GM23338 (cell line): ENCODE data around the gene MFSD8. TPM values are rescaled to one million over a fixed set of nuclear protein-coding genes. Genes with fewer than 3 reads are reported as not detected.

Source experiments
- ATAC-seq: fragments of 200-7000 bp; cut with Tn5 transposase; 3 replicates; pipeline ENCODE4 v1.9.1; 2020
- DNase-seq: peaks from one replicate; pipeline ENCODE4 v3.0.0-alpha.2; 2015; ENCODE audit warnings: low spot score
- H2AFZ ChIP-seq: fragments of 200-600 bp; sonication (generic); 2 replicates; pipeline ENCODE4 v1.8.0; 2016; ENCODE audit warnings: antibody characterized with exemption, mild to moderate bottlenecking, moderate library complexity
- H3F3A ChIP-seq: fragments of 200-600 bp; sonication (generic); replicated peaks from 2 replicates; pipeline ENCODE4 v1.8.0; 2017; ENCODE audit warnings: antibody characterized with exemption, mixed run types, low read depth
- H3K27ac ChIP-seq: fragments of 200-600 bp; sonication (generic); 2 replicates; pipeline ENCODE4 v1.6.1; 2016; ENCODE audit warnings: low read depth
- H3K27me3 ChIP-seq: fragments of 200-600 bp; sonication (generic); 2 replicates; pipeline ENCODE4 v1.8.0; 2016; ENCODE audit warnings: mild to moderate bottlenecking, mixed run types, moderate library complexity; ENCODE audit not compliant: insufficient read depth
- H3K36me3 ChIP-seq: fragments of 200-600 bp; sonication (generic); 2 replicates; pipeline ENCODE4 v1.8.0; 2016; ENCODE audit warnings: mild to moderate bottlenecking; ENCODE audit not compliant: insufficient read depth
- H3K4me1 ChIP-seq: fragments of 200-600 bp; sonication (generic); 2 replicates; pipeline ENCODE4 v1.8.0; 2016; ENCODE audit warnings: mild to moderate bottlenecking, moderate library complexity; ENCODE audit not compliant: insufficient read depth
- H3K4me2 ChIP-seq: fragments of 200-600 bp; sonication (generic); 2 replicates; pipeline ENCODE4 v1.7.1; 2017; ENCODE audit warnings: mixed run types
- H3K4me3 ChIP-seq: fragments of 200-600 bp; sonication (generic); 2 replicates; pipeline ENCODE4 v1.6.1; 2016; ENCODE audit warnings: mixed run types
- H3K79me2 ChIP-seq: fragments of 200-600 bp; sonication (generic); replicated peaks from 2 replicates; pipeline ENCODE4 v1.8.0; 2017; ENCODE audit warnings: mild to moderate bottlenecking; ENCODE audit not compliant: insufficient read depth
- H3K9me2 ChIP-seq: fragments of 200-600 bp; sonication (generic); 2 replicates; pipeline ENCODE4 v1.8.0; 2017; ENCODE audit not compliant: insufficient read depth
- H4K20me1 ChIP-seq: fragments of 200-600 bp; sonication (generic); replicated peaks from 2 replicates; pipeline ENCODE4 v1.8.0; 2017; ENCODE audit warnings: mild to moderate bottlenecking; ENCODE audit not compliant: insufficient read depth
- H3K27ac Mint-ChIP-seq: 2 replicates; pipeline ENCODE4 v1.8.0; 2020; ENCODE audit warnings: inconsistent platforms, mild to moderate bottlenecking, moderate library complexity, mixed read lengths
- H3K27me3 Mint-ChIP-seq: 3 replicates; pipeline ENCODE4 v1.8.0; 2022; ENCODE audit warnings: low read depth, mild to moderate bottlenecking, moderate library complexity, mixed read lengths, inconsistent platforms; ENCODE audit not compliant: insufficient read depth, poor library complexity
- H3K36me3 Mint-ChIP-seq: 3 replicates; pipeline ENCODE4 v1.8.0; 2021; ENCODE audit warnings: low read depth, mild to moderate bottlenecking, inconsistent platforms, moderate library complexity, mixed read lengths
- H3K4me1 Mint-ChIP-seq: 3 replicates; pipeline ENCODE4 v1.8.0; 2020; ENCODE audit warnings: mild to moderate bottlenecking, inconsistent platforms, mixed read lengths
- H3K4me3 Mint-ChIP-seq: 3 replicates; pipeline ENCODE4 v1.8.0; 2021; ENCODE audit warnings: moderate library complexity, mild to moderate bottlenecking, inconsistent platforms, mixed read lengths
- H3K9me3 Mint-ChIP-seq: 3 replicates; pipeline ENCODE4 v1.8.0; 2020; ENCODE audit warnings: moderate library complexity, mild to moderate bottlenecking, inconsistent platforms, mixed read lengths
- CREB1 ChIP-seq: fragments of 250-450 bp; sonication (Bioruptor Pico); IDR thresholded peaks from 2 replicates; pipeline ENCODE4 v1.5.0; 2020; ENCODE audit warnings: low read depth, mild to moderate bottlenecking, moderate library complexity
- CTCF ChIP-seq, 2 experiments: fragments of 200-600 bp in 1 of 2; sonication (generic) in 1 of 2; conservative IDR thresholded peaks; 2 replicates each; pipeline versions ENCODE4 v1.5.1 to v1.6.1; 2016 to 2017; ENCODE audit warnings: antibody characterized with exemption in 2 of 2, low read depth in 2 of 2, mild to moderate bottlenecking in 2 of 2, moderate library complexity in 1 of 2
- ETS1 ChIP-seq: IDR thresholded peaks from 2 replicates; pipeline ENCODE4 v1.6.1; 2016; ENCODE audit warnings: antibody characterized with exemption
- EZH2 ChIP-seq: fragments of 200-600 bp; sonication (generic); IDR thresholded peaks from one replicate; pipeline ENCODE4 v1.8.0; 2017; ENCODE audit warnings: antibody characterized with exemption, mild to moderate bottlenecking, low read depth; ENCODE audit not compliant: unreplicated experiment
- EZH2phosphoT487 ChIP-seq: fragments of 200-600 bp; sonication (generic); IDR thresholded peaks from one replicate; pipeline ENCODE4 v1.8.1; 2018; ENCODE audit warnings: antibody characterized with exemption; ENCODE audit not compliant: unreplicated experiment
- JUNB ChIP-seq: IDR thresholded peaks from one replicate; pipeline ENCODE4 v1.6.1; 2016; ENCODE audit warnings: antibody characterized with exemption; ENCODE audit not compliant: unreplicated experiment
- NANOG ChIP-seq: IDR thresholded peaks from 2 replicates; pipeline ENCODE4 v1.6.1; 2016; ENCODE audit warnings: antibody characterized with exemption, borderline replicate concordance
- POLR2AphosphoS5 ChIP-seq: IDR thresholded peaks from 2 replicates; pipeline ENCODE4 v1.6.1; 2016; ENCODE audit warnings: antibody characterized with exemption, low read depth
- REST ChIP-seq: IDR thresholded peaks from one replicate; pipeline ENCODE4 v1.6.1; 2018; ENCODE audit warnings: antibody characterized with exemption; ENCODE audit not compliant: unreplicated experiment
- STAT1 ChIP-seq: IDR thresholded peaks from one replicate; pipeline ENCODE4 v1.6.1; 2016; ENCODE audit warnings: antibody characterized with exemption; ENCODE audit not compliant: unreplicated experiment
- ZNF114 ChIP-seq: fragments of 250-450 bp; sonication (Bioruptor Pico); IDR thresholded peaks from 2 replicates; pipeline ENCODE4 v1.5.0; 2020; ENCODE audit warnings: mild to moderate bottlenecking, moderate library complexity
- ZNF331 ChIP-seq: fragments of 250-450 bp; sonication (Bioruptor Pico); IDR thresholded peaks from 2 replicates; pipeline ENCODE4 v1.5.0; 2020; ENCODE audit warnings: low read depth, mild to moderate bottlenecking, moderate library complexity
- ZNF462 ChIP-seq: fragments of 250-450 bp; sonication (Bioruptor Pico); IDR thresholded peaks from 2 replicates; pipeline ENCODE4 v1.5.0; 2020; ENCODE audit warnings: mild to moderate bottlenecking, moderate library complexity
- polyA plus RNA-seq: library from polyadenylated mRNA; unstranded; fragments of >200 nt; fragmentation: Nextera tagmentation; extraction: Ambion mirVana; gene quantifications from 2 replicates; pipeline ENCODE4 v1.2.1, GENCODE V29; 2016
- total RNA-seq: library from RNA; depleted of rRNA; stranded (reverse); fragments of >200 nt; shearing (Covaris generic); gene quantifications from 2 replicates; pipeline ENCODE4 v1.2.3, GENCODE V29; 2014

Gene MFSD8
- total and polyA plus RNA-seq, 2 experiments from 2014 or later, result 23.6 to 24.0 TPM

GRCh38 chr4:127975121-127975770 lies 10.3 kb upstream of the MFSD8 start:
- Mint-ChIP-seq H3K36me3 (peaks cover 3% of the 10 kb centered on the region; the same call in 2 of the 3 replicates), H3K27ac (no peak overlapping the region), H3K4me3 (no peak overlapping the region), H3K4me1 (no peaks in the 10 kb centered on the region; the same call in 2 of the 3 replicates), H3K27me3 (no peaks in the 10 kb centered on the region), H3K9me3 (no peaks in the 10 kb centered on the region; the same call in 2 of the 3 replicates)
- Histone ChIP-seq H2AFZ (no peak overlapping the region), H3F3A (no peaks in the 10 kb centered on the region; the same call in 1 of the 2 replicates), H3K36me3 (no peaks in the 10 kb centered on the region), H3K27ac (no peak overlapping the region), H4K20me1 (no peaks in the 10 kb centered on the region; the same call in 1 of the 2 replicates), H3K4me2 (no peak overlapping the region), H3K27me3 (no peaks in the 10 kb centered on the region), H3K4me3 (no peak overlapping the region), H3K9me2 (no peaks in the 10 kb centered on the region), H3K4me1 (peaks cover 5% of the 10 kb centered on the region), H3K79me2 (peaks cover 35% of the 10 kb centered on the region)
- TF ChIP-seq ZNF462 (CRISPR knock-in tag) (no peak), STAT1 (no peak), ZNF114 (CRISPR knock-in tag) (no peak), CTCF (conservative IDR thresholded peaks at IDR 0.05; ENCODE audit: low read depth in 2 of 2) (no peak), EZH2 (no peak), JUNB (no peak), EZH2phosphoT487 (no peak), ETS1 (no peak), ZNF331 (CRISPR knock-in tag) (no peak), POLR2AphosphoS5 (no peak), CREB1 (CRISPR knock-in tag) (no peak), NANOG (no peak), REST (no peak)
- DNase-seq, result no peak
- ATAC-seq, result no peak
